DOHH2 (cell line): ENCODE data around the gene CDKN1A.

Source experiments
- EZH2phosphoT487 ChIP-seq: fragments of 200-600 bp; sonication (generic); IDR thresholded peaks from 2 replicates; pipeline ENCODE4 v1.6.1; 2017; ENCODE audit warnings: borderline replicate concordance, mild to moderate bottlenecking, antibody characterized with exemption, low read length, moderate library complexity, mixed read lengths
- TF ChIP-seq, protein P1 (sequence below): fragments of 200-600 bp; sonication (generic); IDR thresholded peaks from one replicate; pipeline ENCODE4 v1.5.1; 2014; ENCODE audit warnings: antibody characterized with exemption, mild to moderate bottlenecking, low read depth, low read length; ENCODE audit not compliant: poor library complexity, severe bottlenecking

DNA sequence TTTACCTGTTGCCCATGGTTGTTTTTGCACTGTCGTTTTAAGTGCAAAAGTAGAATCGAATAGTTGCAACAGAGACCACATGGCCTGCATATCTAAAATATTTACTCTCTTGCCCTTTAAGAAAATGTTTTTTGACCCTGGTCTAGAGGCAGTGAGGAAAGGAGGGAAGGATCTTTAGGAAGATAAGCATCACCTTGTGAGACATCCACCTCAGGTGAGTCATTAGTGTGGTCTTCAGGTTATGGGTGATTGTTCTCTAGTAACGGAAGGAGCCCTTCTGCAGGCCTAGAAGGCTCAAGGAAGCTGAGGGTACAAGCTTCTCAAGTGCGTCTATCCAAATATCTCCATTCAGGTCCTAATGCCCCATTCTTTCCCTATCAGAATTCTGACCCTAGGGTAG, 12.5 kb downstream of the CDKN1A start:
- TF ChIP-seq, protein P1, sequence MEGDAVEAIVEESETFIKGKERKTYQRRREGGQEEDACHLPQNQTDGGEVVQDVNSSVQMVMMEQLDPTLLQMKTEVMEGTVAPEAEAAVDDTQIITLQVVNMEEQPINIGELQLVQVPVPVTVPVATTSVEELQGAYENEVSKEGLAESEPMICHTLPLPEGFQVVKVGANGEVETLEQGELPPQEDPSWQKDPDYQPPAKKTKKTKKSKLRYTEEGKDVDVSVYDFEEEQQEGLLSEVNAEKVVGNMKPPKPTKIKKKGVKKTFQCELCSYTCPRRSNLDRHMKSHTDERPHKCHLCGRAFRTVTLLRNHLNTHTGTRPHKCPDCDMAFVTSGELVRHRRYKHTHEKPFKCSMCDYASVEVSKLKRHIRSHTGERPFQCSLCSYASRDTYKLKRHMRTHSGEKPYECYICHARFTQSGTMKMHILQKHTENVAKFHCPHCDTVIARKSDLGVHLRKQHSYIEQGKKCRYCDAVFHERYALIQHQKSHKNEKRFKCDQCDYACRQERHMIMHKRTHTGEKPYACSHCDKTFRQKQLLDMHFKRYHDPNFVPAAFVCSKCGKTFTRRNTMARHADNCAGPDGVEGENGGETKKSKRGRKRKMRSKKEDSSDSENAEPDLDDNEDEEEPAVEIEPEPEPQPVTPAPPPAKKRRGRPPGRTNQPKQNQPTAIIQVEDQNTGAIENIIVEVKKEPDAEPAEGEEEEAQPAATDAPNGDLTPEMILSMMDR: no peak
- no peak for TF ChIP-seq EZH2phosphoT487
